ENCODE data around the gene MRPS5.

The MRPS5 gene

DNA sequence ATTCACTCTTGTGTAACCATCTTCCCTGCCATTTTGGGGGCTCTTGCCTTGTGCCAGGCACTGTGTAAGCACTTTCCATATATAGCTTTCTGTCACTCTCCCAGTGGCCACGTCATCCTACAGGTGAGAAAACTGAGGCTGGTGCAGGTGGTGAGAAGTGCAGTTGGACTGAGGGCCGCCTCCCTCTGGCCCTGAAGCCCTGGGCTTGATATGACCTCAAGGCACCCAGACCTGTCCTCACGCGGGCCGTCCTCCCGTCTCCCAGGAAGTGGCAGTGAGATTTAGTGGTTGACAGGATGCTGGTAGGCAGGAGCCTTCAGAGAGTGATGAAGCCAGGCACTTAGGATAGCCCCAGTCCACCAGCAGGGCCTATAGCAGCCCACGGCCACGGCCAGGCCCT, 65.6 kb downstream of the MRPS5 start:
- no peak for TF ChIP-seq CTCF (IDR thresholded peaks at IDR 0.05; ENCODE audit: low read depth, low read length)
- H3K4me3 ChIP-seq (ENCODE audit: low read depth, low read length), result no peak overlapping the region

DNA sequence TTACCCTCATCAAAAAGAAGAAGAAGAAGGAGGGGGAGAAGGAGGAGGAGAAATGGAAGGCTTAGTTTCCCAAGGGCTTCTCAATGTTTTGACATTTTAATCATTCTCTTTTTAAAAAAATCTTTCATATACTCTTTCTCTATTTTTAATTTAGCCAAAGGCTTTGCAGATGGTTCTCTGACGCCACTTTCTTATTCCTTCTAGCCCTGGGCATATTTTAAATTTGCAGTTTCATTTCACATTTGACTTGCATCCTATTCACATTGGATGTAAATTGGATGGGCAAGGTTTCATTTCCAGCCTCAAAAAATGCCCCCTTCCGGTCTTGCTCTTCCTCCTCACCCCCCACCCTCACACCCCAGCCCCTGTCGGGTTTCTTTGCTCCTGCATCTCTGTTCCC, 66.3 kb downstream of the MRPS5 start:
- H3K4me3 ChIP-seq (ENCODE audit: low read depth, low read length), result no peak overlapping the region
- no peak for TF ChIP-seq CTCF (IDR thresholded peaks at IDR 0.05; ENCODE audit: low read depth, low read length)

DNA sequence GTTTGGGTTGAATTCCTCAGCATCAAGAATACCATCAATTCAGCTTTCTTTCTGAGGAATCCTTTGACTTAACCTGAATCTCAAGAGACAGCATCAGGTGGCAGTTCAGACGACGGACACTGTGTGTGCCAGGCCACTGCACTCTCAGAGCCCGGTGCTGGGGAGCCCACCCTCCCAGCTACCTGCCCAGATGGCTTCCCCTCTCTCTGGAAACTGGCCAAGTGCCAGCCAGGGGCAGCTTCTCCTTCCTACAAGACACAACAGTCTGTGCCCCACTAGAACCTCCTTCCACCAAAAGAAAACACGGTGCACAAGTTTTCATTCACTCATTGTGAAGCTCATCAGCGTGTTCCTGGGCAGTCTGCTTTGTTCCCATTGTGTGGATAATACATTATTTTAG, 67.6 kb downstream of the MRPS5 start:
- no peak for TF ChIP-seq CTCF (IDR thresholded peaks at IDR 0.05; ENCODE audit: low read depth, low read length)
- no peak overlapping the region for H3K4me3 ChIP-seq (ENCODE audit: low read depth, low read length)

GRCh38 chr2:95053543-95053942, 68.1 kb downstream of the MRPS5 start:
- H3K4me3 ChIP-seq (ENCODE audit: low read depth, low read length), result no peak overlapping the region
- TF ChIP-seq CTCF (IDR thresholded peaks at IDR 0.05; ENCODE audit: low read depth, low read length), result no peak

GRCh38 chr2:95052804-95053479, 68.7 kb downstream of the MRPS5 start:
- TF ChIP-seq CTCF (IDR thresholded peaks at IDR 0.05; ENCODE audit: low read depth, low read length), result no peak
- H3K4me3 ChIP-seq (ENCODE audit: low read depth, low read length), result no peak overlapping the region

DNA sequence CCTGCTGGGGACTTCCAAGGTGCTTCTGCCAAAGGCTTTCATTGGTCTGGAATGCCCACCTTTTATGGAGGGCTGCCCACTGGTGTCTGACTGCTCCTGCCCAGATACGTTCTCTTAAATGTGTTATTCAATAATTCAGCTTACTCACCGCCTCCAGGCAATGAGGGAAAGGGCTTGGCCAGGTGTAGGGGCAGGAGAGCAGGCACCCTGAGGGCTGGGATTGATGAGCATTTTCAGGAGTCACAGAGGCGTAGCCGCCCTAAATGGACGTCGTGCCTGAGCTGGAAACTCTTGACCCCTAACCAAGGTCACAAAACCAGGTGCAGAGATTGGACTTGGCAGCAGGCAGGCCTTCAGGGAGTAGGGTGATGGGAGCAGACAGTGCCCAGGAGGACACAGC, 69.3 kb downstream of the MRPS5 start:
- TF ChIP-seq CTCF (IDR thresholded peaks at IDR 0.05; ENCODE audit: low read depth, low read length), result no peak
- H3K4me3 ChIP-seq (ENCODE audit: low read depth, low read length), result no peak overlapping the region

- no peak for TF ChIP-seq CTCF (IDR thresholded peaks at IDR 0.05; ENCODE audit: low read depth, low read length)
- H3K4me3 ChIP-seq (ENCODE audit: low read depth, low read length), result no peak overlapping the region
Measured at GRCh38 chr2:95051626-95052025, 70.0 kb downstream of the MRPS5 start.

Data from WI38 (cell line).